Measurements from ENCODE around the gene NUDT19. TPM values are rescaled to one million over a fixed set of nuclear protein-coding genes. Genes with fewer than 3 reads are reported as not detected.

The NUDT19 gene
- total RNA-seq: 8.2 to 11.1 TPM (median 10.0 TPM) in 3 replicates
- long read RNA-seq, partial matches to known transcripts: 0 of 7 reads
- long read RNA-seq, other reads (novel, unspliced or antisense): 3 of 7 reads

DNA sequence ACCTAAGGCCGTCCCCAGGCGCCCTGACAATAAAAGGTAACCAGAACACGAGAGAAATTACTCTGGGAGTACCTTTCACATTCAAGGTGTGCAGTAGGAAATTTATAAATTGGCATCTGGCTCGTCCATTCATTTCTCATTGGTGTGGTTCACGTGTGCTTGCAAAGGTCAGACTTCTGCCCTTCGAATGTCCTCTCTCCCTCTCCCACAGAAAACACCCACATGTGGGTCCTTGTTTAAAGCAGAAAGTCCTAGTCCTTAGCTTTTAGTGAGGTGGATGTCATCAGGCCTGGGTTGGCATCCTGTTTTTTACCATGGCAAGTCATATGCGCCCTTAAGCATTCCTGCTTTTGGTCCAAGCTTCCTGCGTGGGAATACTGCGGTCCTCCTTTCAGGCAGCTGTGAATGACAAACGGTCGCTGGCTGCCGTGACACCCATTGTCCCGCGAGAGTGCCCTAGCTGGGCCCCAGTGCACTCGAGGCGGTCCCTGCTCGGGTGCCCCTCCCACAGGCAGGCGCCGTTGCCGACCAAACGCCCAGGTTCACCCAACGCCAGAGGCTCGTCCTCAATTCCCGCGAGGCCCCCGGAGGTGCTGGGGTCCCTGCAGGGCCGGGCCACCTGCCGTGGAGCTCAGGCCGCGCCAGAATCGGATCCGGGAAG lies at the start of gene NUDT19:
TSS of gene NUDT19 (plus strand) at position 531 of the 661 bp plus-strand sequence. CDS start 140 bp downstream, outside the sequence.
- Mint-ChIP-seq H3K36me3 (ENCODE audit: low read depth) (no peaks in the 10 kb centered on the region), H3K9me3 (ENCODE audit: low read depth) (no peaks in the 10 kb centered on the region), H3K27ac (ENCODE audit: unreplicated experiment) (peak within 1 kb of the TSS; percentile 86), H3K4me1 (ENCODE audit: low read depth) (peaks cover 45% of the 10 kb centered on the region), H3K4me3 (ENCODE audit: unreplicated experiment) (peak within 1 kb of the TSS; percentile 67), H3K27me3 (ENCODE audit: low read depth) (no peaks in the 10 kb centered on the region)
- TF ChIP-seq, protein P1, sequence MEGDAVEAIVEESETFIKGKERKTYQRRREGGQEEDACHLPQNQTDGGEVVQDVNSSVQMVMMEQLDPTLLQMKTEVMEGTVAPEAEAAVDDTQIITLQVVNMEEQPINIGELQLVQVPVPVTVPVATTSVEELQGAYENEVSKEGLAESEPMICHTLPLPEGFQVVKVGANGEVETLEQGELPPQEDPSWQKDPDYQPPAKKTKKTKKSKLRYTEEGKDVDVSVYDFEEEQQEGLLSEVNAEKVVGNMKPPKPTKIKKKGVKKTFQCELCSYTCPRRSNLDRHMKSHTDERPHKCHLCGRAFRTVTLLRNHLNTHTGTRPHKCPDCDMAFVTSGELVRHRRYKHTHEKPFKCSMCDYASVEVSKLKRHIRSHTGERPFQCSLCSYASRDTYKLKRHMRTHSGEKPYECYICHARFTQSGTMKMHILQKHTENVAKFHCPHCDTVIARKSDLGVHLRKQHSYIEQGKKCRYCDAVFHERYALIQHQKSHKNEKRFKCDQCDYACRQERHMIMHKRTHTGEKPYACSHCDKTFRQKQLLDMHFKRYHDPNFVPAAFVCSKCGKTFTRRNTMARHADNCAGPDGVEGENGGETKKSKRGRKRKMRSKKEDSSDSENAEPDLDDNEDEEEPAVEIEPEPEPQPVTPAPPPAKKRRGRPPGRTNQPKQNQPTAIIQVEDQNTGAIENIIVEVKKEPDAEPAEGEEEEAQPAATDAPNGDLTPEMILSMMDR (IDR thresholded peaks at IDR 0.05): no peak
- peak; percentile 95 for DNase-seq (ENCODE audit: low spot score)

DNA sequence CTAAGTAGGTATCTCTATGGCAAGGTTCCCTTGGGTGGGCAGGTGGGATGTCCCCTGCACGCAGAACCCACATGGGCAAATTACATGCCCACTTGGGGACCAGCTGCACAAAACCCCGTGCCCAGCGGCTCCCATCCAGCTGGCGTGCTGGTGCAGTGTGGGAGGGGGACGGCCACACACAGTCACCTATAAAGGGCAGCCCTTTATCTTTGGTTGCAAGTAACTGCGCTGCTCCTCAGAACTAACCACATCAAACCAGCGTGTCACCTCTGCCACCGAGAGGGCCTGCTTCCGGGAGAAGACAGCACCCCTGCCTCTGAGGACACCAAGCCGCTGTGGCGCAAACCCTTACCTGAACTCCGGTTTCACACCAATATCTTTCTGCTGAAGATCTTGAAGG lies 48.9 kb upstream of the NUDT19 start:
- H3K9me3 Mint-ChIP-seq (ENCODE audit: low read depth): no peaks in the 10 kb centered on the region

DNA sequence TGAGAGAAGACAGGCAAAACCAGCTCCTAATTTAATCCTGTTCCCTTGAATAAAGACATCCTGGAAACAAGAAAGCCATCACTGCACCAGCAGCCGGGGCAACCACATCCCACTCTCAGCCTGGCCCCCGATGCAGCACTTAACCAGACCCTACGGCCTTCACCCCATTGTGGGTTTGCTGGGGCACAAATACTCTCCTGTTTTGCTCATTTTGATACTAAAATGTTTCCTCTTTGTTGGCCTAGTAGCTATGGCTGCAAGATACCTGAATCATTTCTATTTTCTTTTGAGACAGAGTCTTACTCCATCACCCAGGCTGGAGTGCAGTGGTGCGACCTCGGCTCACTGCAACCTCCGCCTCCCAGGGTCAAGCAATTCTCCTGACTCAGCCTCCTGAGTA lies 45.1 kb upstream of the NUDT19 start:
- no peaks in the 10 kb centered on the region for H3K27me3 Mint-ChIP-seq (ENCODE audit: low read depth)
- TF ChIP-seq, protein P1 (IDR thresholded peaks at IDR 0.05): no peak
- peaks cover 24% of the 10 kb centered on the region for H3K36me3 Mint-ChIP-seq (ENCODE audit: low read depth)
- H3K4me1 Mint-ChIP-seq (ENCODE audit: low read depth): peaks cover under 1% of the 10 kb centered on the region
- H3K27ac Mint-ChIP-seq (ENCODE audit: unreplicated experiment): no peak overlapping the region
- no peaks in the 10 kb centered on the region for H3K9me3 Mint-ChIP-seq (ENCODE audit: low read depth)
- H3K4me3 Mint-ChIP-seq (ENCODE audit: unreplicated experiment): no peak overlapping the region
- DNase-seq (ENCODE audit: low spot score): no peak

More for the DNA sequence above, 48.9 kb upstream of the NUDT19 start:
- Mint-ChIP-seq H3K27ac (ENCODE audit: unreplicated experiment) (no peak overlapping the region), H3K36me3 (ENCODE audit: low read depth) (peaks cover 36% of the 10 kb centered on the region), H3K27me3 (ENCODE audit: low read depth) (no peaks in the 10 kb centered on the region), H3K4me3 (ENCODE audit: unreplicated experiment) (no peak overlapping the region), H3K4me1 (ENCODE audit: low read depth) (no peaks in the 10 kb centered on the region)
- DNase-seq (ENCODE audit: low spot score): no peak
- TF ChIP-seq, protein P1 (IDR thresholded peaks at IDR 0.05): no peak

DNA sequence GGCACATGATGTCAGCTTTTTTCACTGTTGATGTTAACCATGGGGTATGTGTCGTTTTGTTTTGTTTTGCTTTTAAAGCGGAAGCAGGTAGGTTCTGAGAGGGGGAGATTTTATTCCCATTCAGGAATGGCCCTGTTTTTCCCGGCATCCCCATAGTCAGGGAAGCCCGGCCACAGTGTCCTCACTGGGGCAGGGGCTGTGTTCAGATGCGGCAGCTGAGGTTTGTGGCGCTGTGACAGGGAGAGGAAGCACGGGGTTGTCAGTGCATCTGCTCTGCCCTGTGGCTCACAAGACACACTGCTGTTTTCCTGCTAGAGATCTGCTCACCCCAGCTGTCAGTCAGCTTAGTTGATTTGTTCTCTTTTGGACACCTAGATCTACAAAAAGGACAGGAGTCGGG lies 44.3 kb upstream of the NUDT19 start:
- H3K4me1 Mint-ChIP-seq (ENCODE audit: low read depth): peaks cover 5% of the 10 kb centered on the region
- TF ChIP-seq, protein P1 (IDR thresholded peaks at IDR 0.05): no peak
- H3K27me3 Mint-ChIP-seq (ENCODE audit: low read depth): no peaks in the 10 kb centered on the region
- peaks cover 19% of the 10 kb centered on the region for H3K36me3 Mint-ChIP-seq (ENCODE audit: low read depth)
- DNase-seq (ENCODE audit: low spot score): no peak
- no peaks in the 10 kb centered on the region for H3K9me3 Mint-ChIP-seq (ENCODE audit: low read depth)
- H3K27ac Mint-ChIP-seq (ENCODE audit: unreplicated experiment): no peak overlapping the region
- no peak overlapping the region for H3K4me3 Mint-ChIP-seq (ENCODE audit: unreplicated experiment)

DNA sequence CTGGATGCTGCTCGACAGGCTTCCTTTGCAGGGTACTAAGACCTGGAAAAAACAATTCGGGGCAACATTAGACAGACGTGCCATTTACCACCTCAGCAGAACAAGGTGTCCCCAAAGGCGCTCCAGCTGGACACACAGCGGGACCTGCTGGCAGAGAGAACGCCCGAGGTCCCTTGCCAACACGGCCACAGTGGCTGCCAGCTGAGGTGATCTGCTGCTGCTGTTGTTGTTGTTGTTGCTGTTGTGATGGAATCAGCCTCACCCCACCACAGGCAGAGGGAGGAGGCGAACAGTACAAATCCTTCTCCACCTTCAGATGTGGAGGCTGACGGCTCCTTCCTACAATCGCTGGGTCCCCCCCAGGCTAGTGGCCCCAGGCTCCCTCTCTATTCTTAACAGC lies 41.9 kb upstream of the NUDT19 start:
- peaks cover 9% of the 10 kb centered on the region for H3K4me1 Mint-ChIP-seq (ENCODE audit: low read depth)
- H3K9me3 Mint-ChIP-seq (ENCODE audit: low read depth): no peaks in the 10 kb centered on the region
- H3K27ac Mint-ChIP-seq (ENCODE audit: unreplicated experiment): no peak overlapping the region
- no peak overlapping the region for H3K4me3 Mint-ChIP-seq (ENCODE audit: unreplicated experiment)
- TF ChIP-seq, protein P1 (IDR thresholded peaks at IDR 0.05): no peak
- H3K27me3 Mint-ChIP-seq (ENCODE audit: low read depth): no peaks in the 10 kb centered on the region
- H3K36me3 Mint-ChIP-seq (ENCODE audit: low read depth): peaks cover 8% of the 10 kb centered on the region
- DNase-seq (ENCODE audit: low spot score): no peak

Data from chondrocyte (in vitro differentiated cells).